ENCODE data around the gene AFF3.

Gene AFF3

GRCh38 chr2:99635710-99636109 lies 506.7 kb downstream of the AFF3 start:
- intact Hi-C loops (cut with DNase I) = no loop called here
- no peak for DNase-seq

- DNase-seq = no peak
- intact Hi-C loops (cut with DNase I) = no loop called here
These were observed 508.2 kb downstream of the AFF3 start for GRCh38 chr2:99634234-99634633.

- DNase-seq = no peak
- intact Hi-C loops (cut with DNase I) = no loop called here
These were observed 510.7 kb downstream of the AFF3 start for GRCh38 chr2:99631700-99632099.

- DNase-seq = no peak
- intact Hi-C loops (cut with DNase I) = no loop called here
These were observed 513.1 kb downstream of the AFF3 start for GRCh38 chr2:99629320-99629719.

GRCh38 chr2:99626158-99626557 lies 516.2 kb downstream of the AFF3 start:
- DNase-seq = no peak
- intact Hi-C loops (cut with DNase I) = no loop called here

- intact Hi-C loops (cut with DNase I) = no loop called here
- no peak for DNase-seq
These were observed 517.7 kb downstream of the AFF3 start for GRCh38 chr2:99624677-99625076.

- intact Hi-C loops (cut with DNase I) = no loop called here
- DNase-seq = no peak
These were observed 518.8 kb downstream of the AFF3 start for GRCh38 chr2:99623613-99624012.

GRCh38 chr2:99623035-99623434 lies 519.4 kb downstream of the AFF3 start:
- intact Hi-C loops (cut with DNase I) = no loop called here
- no peak for DNase-seq

GRCh38 chr2:99622534-99622933 lies 519.9 kb downstream of the AFF3 start:
- intact Hi-C loops (cut with DNase I) = no loop called here

GRCh38 chr2:99621774-99622173 lies 520.6 kb downstream of the AFF3 start:
- intact Hi-C loops (cut with DNase I) = no loop called here
- DNase-seq = no peak

More at GRCh38 chr2:99622534-99622933, 519.9 kb downstream of the AFF3 start:
- no peak for DNase-seq

- no peak for DNase-seq
- intact Hi-C loops (cut with DNase I) = no loop called here
These were observed 521.3 kb downstream of the AFF3 start for GRCh38 chr2:99621106-99621505.

DNA sequence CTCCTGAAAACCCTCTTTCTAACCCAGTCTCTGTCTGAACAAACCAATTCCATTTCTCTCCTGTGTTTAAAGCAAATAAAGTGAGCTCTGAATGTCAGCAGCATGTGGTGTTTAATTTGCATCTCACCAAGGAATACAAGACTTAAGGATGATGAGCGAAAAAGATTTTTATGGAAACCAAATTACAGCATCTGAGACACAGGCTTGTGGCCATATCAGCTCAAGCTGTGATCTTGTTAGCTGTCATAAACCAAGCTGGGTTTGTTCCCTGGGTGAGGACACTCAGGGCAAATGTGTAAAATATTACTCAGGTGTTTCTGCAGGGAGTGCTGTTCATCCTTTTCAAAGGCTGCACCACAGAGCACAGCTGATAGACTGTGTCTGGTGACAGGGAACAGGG lies 523.2 kb downstream of the AFF3 start:
- no peak for DNase-seq
- intact Hi-C loops (cut with DNase I) = no loop called here

DNA sequence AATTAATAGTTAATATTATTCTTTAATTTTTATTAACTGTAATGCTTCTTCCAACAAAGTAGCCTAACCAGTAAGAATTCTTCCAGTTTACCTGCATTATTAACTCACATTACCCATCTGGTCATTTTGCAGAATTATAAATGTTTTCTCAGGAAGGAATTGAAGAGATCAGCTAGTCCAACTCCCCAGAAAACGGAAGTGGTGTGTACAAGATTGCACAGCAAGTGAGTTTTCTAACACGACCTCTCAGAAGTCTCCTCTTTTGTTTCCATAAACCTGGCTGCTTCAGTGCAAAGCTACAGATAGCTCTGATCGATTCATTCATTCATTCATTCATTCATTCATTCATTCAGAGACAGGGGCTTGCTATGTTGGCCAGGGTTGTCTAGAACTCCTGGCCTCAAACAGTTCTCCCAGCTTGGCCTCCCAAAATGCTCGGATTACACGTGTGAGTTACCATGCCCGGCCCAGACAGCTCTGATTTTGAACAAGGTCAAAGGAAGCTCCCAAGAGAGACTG lies 523.8 kb downstream of the AFF3 start:
- intact Hi-C loops (cut with DNase I) = no loop called here
- DNase-seq = no peak

DNA sequence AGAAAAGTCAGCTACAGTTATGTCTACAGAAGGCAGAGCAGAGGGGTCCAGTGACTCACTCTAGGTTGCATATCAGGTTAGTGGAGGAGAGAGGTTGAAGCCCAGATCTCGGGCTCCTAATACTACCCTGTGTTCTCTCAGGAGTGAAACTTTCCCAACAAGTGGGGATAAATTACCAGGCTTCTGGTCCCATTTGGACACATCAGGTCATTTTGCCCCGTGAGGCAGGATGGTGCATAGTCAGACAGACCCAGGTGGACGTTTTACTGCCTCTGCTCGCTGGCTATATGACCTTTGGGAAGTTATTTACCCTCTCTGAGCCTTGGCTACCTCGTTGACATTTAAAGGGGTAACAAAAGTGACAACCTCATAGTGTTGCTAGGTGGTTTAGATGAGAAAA lies 524.6 kb downstream of the AFF3 start:
- no peak for DNase-seq
- intact Hi-C loops (cut with DNase I) = no loop called here

GRCh38 chr2:99615247-99615771 lies 527.1 kb downstream of the AFF3 start:
- DNase-seq = peak; percentile 19 to 79 (median 59)
- intact Hi-C loops (cut with DNase I) = no loop called here

GRCh38 chr2:99613980-99614379 lies 528.4 kb downstream of the AFF3 start:
- intact Hi-C loops (cut with DNase I) = no loop called here
- DNase-seq = no peak

DNA sequence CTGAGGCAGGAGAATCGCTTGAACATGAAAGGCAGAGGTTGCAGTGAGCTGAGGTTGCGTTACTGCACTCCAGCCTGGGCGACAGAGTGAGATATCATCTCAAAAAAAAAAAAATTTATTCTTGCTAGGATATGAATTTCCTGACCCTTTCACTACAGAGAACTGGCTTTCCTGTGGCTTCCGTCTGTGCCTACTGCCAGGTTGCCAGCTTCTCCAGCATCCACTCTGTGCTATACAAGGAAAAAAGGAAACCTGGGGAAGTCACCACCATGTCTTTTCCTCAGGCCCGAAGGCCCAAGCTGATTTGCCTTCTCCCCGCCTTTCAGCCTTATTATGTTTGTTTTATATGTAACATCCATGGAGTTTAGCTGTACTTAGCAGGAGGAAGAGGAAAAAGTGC lies 530.6 kb downstream of the AFF3 start:
- DNase-seq = no peak
- intact Hi-C loops (cut with DNase I) = no loop called here

- intact Hi-C loops (cut with DNase I) = no loop called here
- DNase-seq = no peak
These were observed 531.4 kb downstream of the AFF3 start for GRCh38 chr2:99611034-99611433.

- DNase-seq = no peak
- intact Hi-C loops (cut with DNase I) = no loop called here
These were observed 532.5 kb downstream of the AFF3 start for GRCh38 chr2:99609851-99610381.

- no peak for DNase-seq
- intact Hi-C loops (cut with DNase I) = no loop called here
These were observed 533.5 kb downstream of the AFF3 start for GRCh38 chr2:99608861-99609260.

DNA sequence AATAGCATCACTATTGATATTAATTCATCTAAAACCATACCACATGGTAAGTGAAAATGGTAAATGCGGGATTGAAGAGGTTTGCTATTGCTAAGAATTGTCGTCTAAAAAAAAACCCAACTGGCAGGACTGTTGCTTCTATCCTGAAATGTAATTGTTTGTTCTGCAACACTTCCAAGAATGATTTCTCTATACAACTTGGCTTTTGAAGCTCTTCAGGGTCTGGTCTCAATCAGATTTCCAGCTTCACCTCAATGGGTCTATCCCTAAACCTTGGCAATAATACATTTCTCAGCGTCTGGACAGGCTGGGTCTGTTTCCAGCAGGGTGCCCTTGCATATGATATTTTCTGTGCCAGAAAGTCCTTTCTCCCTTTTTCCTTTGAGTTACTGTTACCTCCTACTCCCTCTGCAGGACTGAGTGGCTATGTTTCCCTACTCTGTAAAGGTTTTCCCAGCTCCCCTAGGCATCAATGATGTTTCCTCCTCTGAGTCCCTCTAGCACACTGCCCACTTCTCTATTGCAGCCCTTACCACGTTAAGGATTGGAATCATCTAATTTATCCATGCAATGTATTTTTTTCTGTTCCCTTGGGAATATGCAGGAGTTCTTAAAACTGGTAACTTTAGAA lies 534.4 kb downstream of the AFF3 start:
- intact Hi-C loops (cut with DNase I) = no loop called here
- DNase-seq = no peak
